Fibroblast of the conjunctiva (primary cell): Measurements from ENCODE around the gene CSNK1D.

Experiments
- DNase-seq: peaks from one replicate; pipeline ENCODE4 v3.0.0-alpha.2; 2010; ENCODE audit warnings: low read depth

The CSNK1D gene

GRCh38 chr17:82228842-82229697 lies 44.4 kb downstream of the CSNK1D start, which contains the start of gene SLC16A3:
TSS of gene SLC16A3 (plus strand) at chr17:82229042. CDS start at chr17:82236009, 6,967 bp downstream.
- DNase-seq: no peak

- no peak for DNase-seq
Measured at GRCh38 chr17:82228278-82228841, 45.1 kb downstream of the CSNK1D start.

GRCh38 chr17:82227629-82228277 lies 45.7 kb downstream of the CSNK1D start:
- no peak for DNase-seq

GRCh38 chr17:82226809-82227628 lies 46.5 kb downstream of the CSNK1D start:
- no peak for DNase-seq

GRCh38 chr17:82226146-82226808 lies 47.2 kb downstream of the CSNK1D start:
- DNase-seq: no peak

- DNase-seq: no peak
Measured at GRCh38 chr17:82225368-82226029, 48.0 kb downstream of the CSNK1D start.

GRCh38 chr17:82224666-82225065 lies 48.8 kb downstream of the CSNK1D start:
- DNase-seq: no peak

- no peak for DNase-seq
Measured at GRCh38 chr17:82223517-82223916, 50.0 kb downstream of the CSNK1D start.

- DNase-seq: no peak
Measured at GRCh38 chr17:82222816-82223215, 50.7 kb downstream of the CSNK1D start.

GRCh38 chr17:82221341-82221902 lies 52.1 kb downstream of the CSNK1D start:
- DNase-seq: no peak

- no peak for DNase-seq
Measured at GRCh38 chr17:82219753-82220709, 53.5 kb downstream of the CSNK1D start.

- no peak for DNase-seq
Measured at GRCh38 chr17:82219083-82219482, 54.4 kb downstream of the CSNK1D start.

- no peak for DNase-seq
Measured at GRCh38 chr17:82218349-82219075, 55.0 kb downstream of the CSNK1D start.

GRCh38 chr17:82217530-82218204 lies 55.8 kb downstream of the CSNK1D start:
- peak; percentile 56 for DNase-seq

- no peak for DNase-seq
Measured at GRCh38 chr17:82217120-82217529, 56.4 kb downstream of the CSNK1D start.

- peak; percentile 57 for DNase-seq
Measured at GRCh38 chr17:82216301-82217119, 57.0 kb downstream of the CSNK1D start.

- no peak for DNase-seq
Measured at GRCh38 chr17:82215972-82216300, 57.6 kb downstream of the CSNK1D start.
